Measurements from ENCODE around the gene MED20. TPM values are rescaled to one million over a fixed set of nuclear protein-coding genes. Genes with fewer than 3 reads are reported as not detected.

The MED20 gene
- total and polyA plus RNA-seq, 2 donors (not counting 3 experiments of a cell fraction or from before 2014, with no cell fraction given): 30.4 to 37.8 TPM

DNA sequence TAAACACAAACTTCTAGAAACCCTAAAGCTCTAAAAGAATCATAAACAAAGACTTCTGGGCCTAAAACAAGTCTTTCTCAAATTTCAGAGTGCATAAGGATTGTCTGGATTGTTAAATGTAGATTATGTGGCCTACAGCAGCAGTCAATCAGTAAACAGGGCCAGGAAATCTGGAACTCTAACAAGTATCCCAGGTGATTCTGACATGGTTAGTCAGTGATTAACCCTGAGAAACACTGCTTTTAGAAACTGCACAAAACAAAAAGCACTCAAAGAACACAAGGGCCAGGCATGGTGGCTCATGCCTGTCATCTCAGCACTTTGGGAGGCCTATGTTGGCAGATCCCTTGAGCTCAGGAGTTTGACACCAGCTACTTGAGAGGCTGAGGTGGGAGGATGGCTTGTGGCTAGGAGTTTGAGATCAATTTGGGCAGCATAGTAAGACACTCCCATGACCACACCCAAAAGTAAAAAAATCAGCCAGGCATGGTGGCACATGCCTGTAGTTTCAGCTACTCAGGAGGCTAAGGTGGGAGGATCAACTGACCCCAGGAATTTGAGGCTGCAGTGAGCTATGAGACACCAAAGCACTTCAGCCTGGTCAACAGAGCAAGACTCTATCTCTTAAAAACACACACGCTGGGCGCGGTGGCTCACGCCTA is 5.9 kb downstream of the MED20 start:
- H3K27ac ChIP-seq (ENCODE audit: insufficient read depth, low read depth, low read length): no peak overlapping the region
- no peaks in the 10 kb centered on the region for H3K9me3 ChIP-seq (replicated peaks; ENCODE audit: control insufficient read depth, insufficient read depth, low read length)
- no TSS peak for BruUV-seq (replicated peaks)
- intact Hi-C loops (cut with micrococcal nuclease) (no loop called here), dilution Hi-C loops (cut with MboI; ENCODE audit: extremely low pct_ligation_motif_present, low sequenced_read_pairs) (no loop called here)
- FAIRE-seq (no peak), DNase-seq (ENCODE audit: low read depth, low spot score) (no peak)
- no peak overlapping the region for H3K4me3 ChIP-seq (replicated peaks in 1 of 3; ENCODE audit: insufficient read depth in 1 of 3, low read depth in 1 of 3, low read length in 3 of 3)
- H3K27me3 ChIP-seq (ENCODE audit: control insufficient read depth in 2 of 2, insufficient read depth in 2 of 2, low read length in 2 of 2): no peaks in the 10 kb centered on the region
- no peak overlapping the region for H2AFZ ChIP-seq (ENCODE audit: low read depth, low read length)
- H3K4me1 ChIP-seq (ENCODE audit: control insufficient read depth, extremely low read depth, insufficient read depth, low read length): peaks cover 19% of the 10 kb centered on the region
- H4K20me1 ChIP-seq (replicated peaks; ENCODE audit: control insufficient read depth, extremely low read depth, insufficient read depth, low read length): no peaks in the 10 kb centered on the region
- H3K79me2 ChIP-seq (ENCODE audit: control insufficient read depth, insufficient read depth, low read length): peaks cover 24% of the 10 kb centered on the region
- no peaks in the 10 kb centered on the region for H3K36me3 ChIP-seq (ENCODE audit: control insufficient read depth in 2 of 2, extremely low read depth in 1 of 2, insufficient read depth in 2 of 2, low read length in 2 of 2)
- no peak overlapping the region for H3K9ac ChIP-seq (replicated peaks; ENCODE audit: extremely low read depth, insufficient read depth, low read length)
- POLR2A ChIA-PET: interaction anchor here (0.6 kb wide), 1 partner anchor 79 kb away, joined by 5 read pairs; no protein-coding TSS in a partner anchor
- no peak overlapping the region for H3K4me2 ChIP-seq (ENCODE audit: insufficient read depth, low read length)
- CTCF ChIA-PET: interaction anchor here (1.9 kb wide), 1 partner anchor 129 kb away, joined by 7 read pairs; no protein-coding TSS in a partner anchor
- no peaks in the 10 kb centered on the region for H3K9me1 ChIP-seq (replicated peaks; ENCODE audit: control insufficient read depth, extremely low read depth, insufficient read depth, low read length)
- TF ChIP-seq, protein P1, sequence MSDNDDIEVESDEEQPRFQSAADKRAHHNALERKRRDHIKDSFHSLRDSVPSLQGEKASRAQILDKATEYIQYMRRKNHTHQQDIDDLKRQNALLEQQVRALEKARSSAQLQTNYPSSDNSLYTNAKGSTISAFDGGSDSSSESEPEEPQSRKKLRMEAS (IDR thresholded peaks at IDR 0.05; ENCODE audit: insufficient read depth, insufficient read length): no peak
- TF ChIP-seq MYC (IDR thresholded peaks at IDR 0.05; ENCODE audit: low read depth, low read length) (no peak), POLR2A (IDR thresholded peaks at IDR 0.05; ENCODE audit: low read depth, low read length) (no peak), POLR2AphosphoS5 (IDR thresholded peaks at IDR 0.05; ENCODE audit: insufficient read depth, low read depth, low read length) (no peak), JUN (IDR thresholded peaks at IDR 0.05; ENCODE audit: borderline replicate concordance, insufficient read depth, insufficient read length, low read depth) (no peak), EZH2 (IDR thresholded peaks at IDR 0.05; ENCODE audit: borderline replicate concordance, low read depth, low read length, severe bottlenecking) (no peak), GATA2 (IDR thresholded peaks at IDR 0.05; ENCODE audit: insufficient read depth, insufficient read length, low read depth, low read length) (no peak), FOS (IDR thresholded peaks at IDR 0.05; ENCODE audit: borderline replicate concordance, insufficient read depth, low read length) (no peak)
- TF ChIP-seq, protein P2, sequence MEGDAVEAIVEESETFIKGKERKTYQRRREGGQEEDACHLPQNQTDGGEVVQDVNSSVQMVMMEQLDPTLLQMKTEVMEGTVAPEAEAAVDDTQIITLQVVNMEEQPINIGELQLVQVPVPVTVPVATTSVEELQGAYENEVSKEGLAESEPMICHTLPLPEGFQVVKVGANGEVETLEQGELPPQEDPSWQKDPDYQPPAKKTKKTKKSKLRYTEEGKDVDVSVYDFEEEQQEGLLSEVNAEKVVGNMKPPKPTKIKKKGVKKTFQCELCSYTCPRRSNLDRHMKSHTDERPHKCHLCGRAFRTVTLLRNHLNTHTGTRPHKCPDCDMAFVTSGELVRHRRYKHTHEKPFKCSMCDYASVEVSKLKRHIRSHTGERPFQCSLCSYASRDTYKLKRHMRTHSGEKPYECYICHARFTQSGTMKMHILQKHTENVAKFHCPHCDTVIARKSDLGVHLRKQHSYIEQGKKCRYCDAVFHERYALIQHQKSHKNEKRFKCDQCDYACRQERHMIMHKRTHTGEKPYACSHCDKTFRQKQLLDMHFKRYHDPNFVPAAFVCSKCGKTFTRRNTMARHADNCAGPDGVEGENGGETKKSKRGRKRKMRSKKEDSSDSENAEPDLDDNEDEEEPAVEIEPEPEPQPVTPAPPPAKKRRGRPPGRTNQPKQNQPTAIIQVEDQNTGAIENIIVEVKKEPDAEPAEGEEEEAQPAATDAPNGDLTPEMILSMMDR (IDR thresholded peaks at IDR 0.05; ENCODE audit: extremely low read depth in 1 of 2, insufficient read depth in 1 of 2, low read depth in 1 of 2, low read length in 2 of 2): no peak

All from endothelial cell of umbilical vein (primary cell).